Measurements from ENCODE around the gene VPS4A.

Gene VPS4A

DNA sequence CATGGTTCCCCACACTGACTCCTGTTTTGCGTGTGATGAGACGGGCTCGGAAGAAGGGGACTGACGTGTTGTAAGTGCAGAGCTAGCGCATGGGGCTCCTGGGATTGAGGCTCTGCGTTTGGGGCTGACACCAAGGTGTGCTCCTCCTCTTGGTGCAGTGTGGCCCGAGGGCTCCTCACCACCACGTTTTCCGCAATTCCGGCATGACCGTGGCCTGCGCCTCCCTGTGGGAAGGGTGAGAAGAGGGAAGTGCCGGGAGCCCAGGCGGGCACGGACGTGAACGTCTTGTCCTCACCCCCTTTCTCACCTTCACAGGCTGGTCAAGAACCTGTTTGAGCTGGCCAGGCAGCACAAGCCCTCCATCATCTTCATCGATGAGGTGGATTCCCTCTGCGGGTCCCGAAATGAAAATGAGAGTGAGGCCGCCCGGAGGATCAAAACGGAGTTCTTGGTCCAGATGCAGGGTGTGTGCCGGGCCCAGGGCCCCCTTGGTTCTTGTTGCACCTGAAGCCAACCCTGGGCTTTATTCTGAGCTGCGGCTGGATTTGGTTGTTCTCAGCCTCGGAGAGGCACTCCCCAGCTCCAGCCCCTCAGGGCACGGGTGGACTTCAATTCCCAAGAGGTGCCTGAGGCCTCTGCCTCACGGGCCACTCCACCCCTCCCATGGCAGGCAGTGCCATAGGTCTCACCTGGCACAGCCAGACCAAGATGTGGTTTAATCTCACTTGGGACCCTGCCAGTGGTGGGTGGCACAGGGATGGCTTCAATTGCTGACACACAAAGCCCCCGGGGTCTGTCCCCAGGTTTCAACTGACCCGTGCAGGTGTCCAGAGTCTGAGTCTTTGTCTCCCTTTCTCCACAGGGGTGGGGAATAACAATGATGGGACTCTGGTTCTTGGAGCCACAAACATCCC, 8.9 kb downstream of the VPS4A start:
- no peaks in the 10 kb centered on the region for H3K27me3 ChIP-seq (replicated peaks; ENCODE audit: control insufficient read depth, insufficient read depth, low read length)
- H3K9me3 ChIP-seq (ENCODE audit: control insufficient read depth, low read length): no peaks in the 10 kb centered on the region
- peaks cover 15% of the 10 kb centered on the region for H3K4me1 ChIP-seq (ENCODE audit: control insufficient read depth, insufficient read depth, low read length)
- peaks cover 90% of the 10 kb centered on the region for H3K36me3 ChIP-seq (ENCODE audit: control insufficient read depth, insufficient read depth, low read length, severe bottlenecking)
- H3K4me3 ChIP-seq (ENCODE audit: low read length): no peak overlapping the region
- no peak for DNase-seq (ENCODE audit: low read depth)
- H3K9ac ChIP-seq (ENCODE audit: low read length): no peak overlapping the region

DNA sequence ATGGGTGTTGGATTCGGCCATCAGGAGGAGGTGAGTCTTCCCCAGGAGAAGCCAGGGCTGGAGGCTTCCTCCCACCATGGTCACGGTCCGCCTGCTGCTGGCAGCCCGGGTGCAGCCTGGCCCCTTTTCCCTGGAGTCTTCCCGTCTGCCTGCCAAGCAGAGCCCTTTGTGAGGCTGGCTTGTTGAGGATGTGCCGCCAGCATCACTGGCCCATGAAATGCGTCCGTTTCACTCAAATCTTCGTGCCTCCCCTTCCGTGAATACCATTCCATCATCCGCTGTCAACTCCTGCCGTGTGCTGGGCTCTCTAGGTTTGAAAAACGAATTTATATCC, 9.6 kb downstream of the VPS4A start:
- H3K27me3 ChIP-seq (replicated peaks; ENCODE audit: control insufficient read depth, insufficient read depth, low read length): no peaks in the 10 kb centered on the region
- no peak overlapping the region for H3K4me3 ChIP-seq (ENCODE audit: low read length)
- H3K4me1 ChIP-seq (ENCODE audit: control insufficient read depth, insufficient read depth, low read length): peaks cover 13% of the 10 kb centered on the region
- H3K9me3 ChIP-seq (ENCODE audit: control insufficient read depth, low read length): no peaks in the 10 kb centered on the region
- peaks cover 86% of the 10 kb centered on the region for H3K36me3 ChIP-seq (ENCODE audit: control insufficient read depth, insufficient read depth, low read length, severe bottlenecking)
- no peak for DNase-seq (ENCODE audit: low read depth)
- no peak overlapping the region for H3K9ac ChIP-seq (ENCODE audit: low read length)

DNA sequence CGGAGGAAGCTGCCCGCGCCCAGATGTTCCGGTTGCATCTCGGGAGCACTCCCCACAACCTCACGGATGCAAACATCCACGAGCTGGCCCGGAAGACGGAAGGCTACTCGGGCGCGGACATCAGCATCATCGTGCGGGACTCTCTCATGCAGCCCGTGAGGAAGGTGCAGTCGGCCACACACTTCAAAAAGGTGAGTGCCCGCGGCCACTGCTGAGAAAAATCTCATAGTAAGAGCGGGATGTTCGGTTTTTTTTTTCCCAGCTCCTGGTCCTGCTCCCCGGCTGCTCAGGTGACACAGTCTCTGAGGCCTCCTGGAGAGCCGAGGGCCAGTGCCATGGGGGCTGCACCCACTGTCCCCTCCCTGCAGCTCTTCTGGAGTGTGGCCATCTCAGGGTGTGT, 9.9 kb downstream of the VPS4A start:
- Histone ChIP-seq H3K36me3 (ENCODE audit: control insufficient read depth, insufficient read depth, low read length, severe bottlenecking) (peaks cover 84% of the 10 kb centered on the region), H3K9ac (ENCODE audit: low read length) (no peak overlapping the region), H3K9me3 (ENCODE audit: control insufficient read depth, low read length) (no peaks in the 10 kb centered on the region), H3K4me3 (ENCODE audit: low read length) (no peak overlapping the region), H3K27me3 (replicated peaks; ENCODE audit: control insufficient read depth, insufficient read depth, low read length) (no peaks in the 10 kb centered on the region), H3K4me1 (ENCODE audit: control insufficient read depth, insufficient read depth, low read length) (peaks cover 16% of the 10 kb centered on the region)
- DNase-seq (ENCODE audit: low read depth): no peak

DNA sequence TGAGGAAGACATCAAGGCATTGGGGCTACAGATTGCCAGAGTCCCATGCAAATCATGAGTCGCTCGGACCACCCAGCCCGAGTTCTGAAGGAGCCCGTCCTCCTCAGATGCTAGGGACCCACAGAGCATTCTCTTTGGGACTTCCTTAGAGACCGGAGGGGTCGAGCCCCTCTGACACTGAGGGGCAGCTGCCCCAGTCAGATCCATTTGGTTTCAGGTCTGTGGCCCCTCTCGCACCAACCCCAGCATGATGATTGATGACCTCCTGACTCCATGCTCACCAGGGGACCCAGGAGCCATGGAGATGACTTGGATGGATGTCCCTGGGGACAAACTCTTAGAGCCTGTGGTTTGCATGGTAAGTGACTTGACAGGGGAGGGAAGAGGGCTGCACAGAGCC, 11.2 kb downstream of the VPS4A start:
- H3K9me3 ChIP-seq (ENCODE audit: control insufficient read depth, low read length): no peaks in the 10 kb centered on the region
- no peak overlapping the region for H3K9ac ChIP-seq (ENCODE audit: low read length)
- no peak overlapping the region for H3K4me3 ChIP-seq (ENCODE audit: low read length)
- H3K4me1 ChIP-seq (ENCODE audit: control insufficient read depth, insufficient read depth, low read length): peaks cover 27% of the 10 kb centered on the region
- no peak for DNase-seq (ENCODE audit: low read depth)
- H3K36me3 ChIP-seq (ENCODE audit: control insufficient read depth, insufficient read depth, low read length, severe bottlenecking): peaks cover 83% of the 10 kb centered on the region
- H3K27me3 ChIP-seq (replicated peaks; ENCODE audit: control insufficient read depth, insufficient read depth, low read length): no peaks in the 10 kb centered on the region

DNA sequence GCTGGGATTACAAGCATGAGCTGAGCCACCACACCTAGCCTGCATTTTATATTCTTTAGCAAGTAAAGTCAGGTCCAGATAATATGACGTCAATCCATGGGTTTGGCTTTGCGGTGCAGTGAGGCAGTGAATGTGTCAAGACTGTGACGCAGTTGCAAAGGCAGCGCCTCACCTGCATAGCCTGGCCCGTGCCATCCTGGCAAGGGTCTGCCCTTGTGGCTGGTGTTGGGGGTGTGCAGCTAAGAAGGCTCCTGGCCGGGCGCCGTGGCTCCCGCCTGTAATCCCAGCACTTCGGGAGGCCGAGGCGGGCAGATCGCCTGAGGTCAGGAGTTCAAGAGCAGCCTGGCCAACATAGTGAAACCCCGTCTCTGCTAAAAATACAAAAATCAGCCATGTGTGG, 12.3 kb downstream of the VPS4A start:
- Histone ChIP-seq H3K4me1 (ENCODE audit: control insufficient read depth, insufficient read depth, low read length) (peaks cover 32% of the 10 kb centered on the region), H3K4me3 (ENCODE audit: low read length) (no peak overlapping the region), H3K36me3 (ENCODE audit: control insufficient read depth, insufficient read depth, low read length, severe bottlenecking) (peaks cover 83% of the 10 kb centered on the region), H3K9me3 (ENCODE audit: control insufficient read depth, low read length) (no peaks in the 10 kb centered on the region), H3K9ac (ENCODE audit: low read length) (no peak overlapping the region), H3K27me3 (replicated peaks; ENCODE audit: control insufficient read depth, insufficient read depth, low read length) (no peaks in the 10 kb centered on the region)
- no peak for DNase-seq (ENCODE audit: low read depth)

DNA sequence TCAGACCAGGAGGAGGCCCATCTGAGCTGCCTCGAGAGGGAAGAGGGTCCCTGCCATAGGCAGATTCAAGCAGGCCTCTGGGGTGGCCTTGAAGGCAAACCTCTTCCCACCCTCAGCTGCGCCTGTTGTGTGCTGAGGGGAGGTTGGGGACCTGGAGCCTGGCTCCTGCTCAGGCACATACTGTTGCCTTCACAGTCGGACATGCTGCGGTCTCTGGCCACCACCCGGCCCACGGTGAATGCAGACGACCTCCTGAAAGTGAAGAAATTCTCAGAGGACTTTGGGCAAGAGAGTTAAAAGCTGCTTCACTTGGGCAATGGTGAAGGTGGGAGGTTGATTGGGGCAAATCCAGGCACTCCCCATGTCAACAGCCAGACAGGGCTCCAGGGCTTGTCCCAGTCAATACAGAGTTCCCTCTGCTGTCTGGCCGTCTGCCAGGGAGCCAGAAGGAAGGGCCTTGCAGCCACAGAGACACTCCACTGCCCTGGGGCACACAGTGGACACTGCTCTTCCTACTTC, 12.9 kb downstream of the VPS4A start:
- DNase-seq (ENCODE audit: low read depth): no peak
- peaks cover 38% of the 10 kb centered on the region for H3K4me1 ChIP-seq (ENCODE audit: control insufficient read depth, insufficient read depth, low read length)
- no peak overlapping the region for H3K4me3 ChIP-seq (ENCODE audit: low read length)
- peaks cover 79% of the 10 kb centered on the region for H3K36me3 ChIP-seq (ENCODE audit: control insufficient read depth, insufficient read depth, low read length, severe bottlenecking)
- no peaks in the 10 kb centered on the region for H3K9me3 ChIP-seq (ENCODE audit: control insufficient read depth, low read length)
- H3K9ac ChIP-seq (ENCODE audit: low read length): no peak overlapping the region
- H3K27me3 ChIP-seq (replicated peaks; ENCODE audit: control insufficient read depth, insufficient read depth, low read length): no peaks in the 10 kb centered on the region

DNA sequence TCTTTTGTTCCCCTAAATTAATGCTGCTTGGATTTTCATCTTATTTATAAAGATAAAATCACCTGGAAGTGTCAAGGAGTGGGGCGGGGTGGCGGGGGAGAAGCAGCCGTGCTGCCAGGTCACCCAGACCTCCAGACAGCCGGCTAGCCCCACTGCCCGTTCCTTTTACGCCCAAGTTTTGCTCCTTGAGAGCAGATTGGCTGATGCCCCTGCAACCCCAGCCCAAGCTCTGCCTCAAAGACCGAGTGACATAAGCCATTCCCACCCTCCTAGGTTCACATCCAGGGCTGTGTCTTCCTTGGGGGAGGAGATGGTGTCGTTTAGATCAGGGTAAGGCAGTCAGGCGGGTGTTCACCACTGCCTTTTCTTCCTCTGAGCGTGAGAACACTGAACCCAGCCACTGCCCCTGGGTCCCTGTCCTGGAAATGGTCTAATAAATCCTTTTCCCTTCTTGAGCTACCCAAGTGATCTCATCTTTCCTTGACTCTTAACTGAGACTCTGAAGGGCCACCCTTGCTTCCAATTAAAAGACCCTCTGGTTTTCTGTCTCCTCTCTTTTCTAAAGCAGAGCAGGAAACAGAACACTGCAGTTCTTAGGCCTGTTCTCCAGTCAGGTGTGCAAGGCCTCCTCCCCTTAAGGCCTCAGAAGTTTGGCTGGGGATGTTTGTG, 13.6 kb downstream of the VPS4A start:
- H3K4me3 ChIP-seq (ENCODE audit: low read length): no peak overlapping the region
- peak overlapping the region; percentile 23 for H3K9ac ChIP-seq (ENCODE audit: low read length)
- no peaks in the 10 kb centered on the region for H3K9me3 ChIP-seq (ENCODE audit: control insufficient read depth, low read length)
- no peaks in the 10 kb centered on the region for H3K27me3 ChIP-seq (replicated peaks; ENCODE audit: control insufficient read depth, insufficient read depth, low read length)
- H3K4me1 ChIP-seq (ENCODE audit: control insufficient read depth, insufficient read depth, low read length): peaks cover 44% of the 10 kb centered on the region
- H3K36me3 ChIP-seq (ENCODE audit: control insufficient read depth, insufficient read depth, low read length, severe bottlenecking): peaks cover 72% of the 10 kb centered on the region
- DNase-seq (ENCODE audit: low read depth): no peak

DNA sequence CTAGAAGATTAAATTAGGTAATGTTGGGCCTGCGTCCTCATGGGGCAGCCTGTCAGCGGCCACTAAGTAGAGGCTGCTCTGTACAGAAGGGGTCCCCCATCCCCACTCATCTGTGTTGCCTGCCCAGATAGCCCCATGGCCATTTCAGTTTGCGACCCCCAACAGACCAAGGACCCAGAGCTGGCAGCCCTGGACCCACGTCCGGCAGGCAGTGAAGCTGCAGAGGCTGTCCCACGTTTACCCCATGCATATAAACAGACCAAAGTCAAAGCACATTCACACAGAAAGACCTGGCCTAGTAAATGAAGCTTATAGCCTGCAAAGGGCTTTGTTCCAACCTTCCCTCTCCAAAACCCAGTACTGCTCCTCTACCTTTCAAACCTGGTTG, 14.6 kb downstream of the VPS4A start:
- no peak for DNase-seq (ENCODE audit: low read depth)
- Histone ChIP-seq H3K27me3 (replicated peaks; ENCODE audit: control insufficient read depth, insufficient read depth, low read length) (no peaks in the 10 kb centered on the region), H3K9me3 (ENCODE audit: control insufficient read depth, low read length) (no peaks in the 10 kb centered on the region), H3K36me3 (ENCODE audit: control insufficient read depth, insufficient read depth, low read length, severe bottlenecking) (peaks cover 62% of the 10 kb centered on the region), H3K4me1 (ENCODE audit: control insufficient read depth, insufficient read depth, low read length) (peaks cover 44% of the 10 kb centered on the region), H3K9ac (ENCODE audit: low read length) (no peak overlapping the region), H3K4me3 (ENCODE audit: low read length) (no peak overlapping the region)

DNA sequence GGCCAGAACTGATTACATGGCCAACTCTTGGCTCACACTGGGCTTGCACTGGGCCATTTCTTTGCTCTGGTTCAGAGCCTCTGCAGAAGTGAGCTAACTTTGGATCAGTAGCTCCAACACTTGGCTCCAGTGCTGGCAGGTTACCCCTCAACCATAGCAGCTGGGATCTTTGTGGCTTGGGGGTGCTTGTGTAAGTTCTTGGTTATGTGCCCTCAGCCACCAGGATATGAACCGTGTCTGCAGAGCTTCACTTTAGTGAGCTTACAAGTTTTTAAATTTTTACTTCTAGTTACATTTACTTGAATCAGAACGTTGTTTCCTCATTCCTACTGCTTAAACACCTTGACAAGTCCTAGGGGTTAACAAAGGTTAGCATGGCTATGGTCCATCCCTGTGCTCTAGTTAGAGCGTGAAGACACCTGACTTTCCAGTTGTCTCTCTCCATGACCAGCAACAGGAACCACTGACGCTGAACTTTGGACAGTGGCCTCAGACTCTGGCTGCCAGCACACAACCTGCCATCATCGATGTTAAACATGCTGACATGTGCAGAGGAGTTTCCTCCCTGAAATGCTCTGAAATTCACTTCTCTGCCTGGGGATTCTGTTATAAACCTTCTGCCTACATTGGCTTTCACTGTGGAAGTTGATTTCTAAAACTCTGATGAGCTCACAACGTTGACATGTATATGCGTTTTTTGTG, 15.2 kb downstream of the VPS4A start:
- no peak overlapping the region for H3K9ac ChIP-seq (ENCODE audit: low read length)
- no peak overlapping the region for H3K4me3 ChIP-seq (ENCODE audit: low read length)
- no peaks in the 10 kb centered on the region for H3K27me3 ChIP-seq (replicated peaks; ENCODE audit: control insufficient read depth, insufficient read depth, low read length)
- no peaks in the 10 kb centered on the region for H3K9me3 ChIP-seq (ENCODE audit: control insufficient read depth, low read length)
- peaks cover 44% of the 10 kb centered on the region for H3K4me1 ChIP-seq (ENCODE audit: control insufficient read depth, insufficient read depth, low read length)
- no peak for DNase-seq (ENCODE audit: low read depth)
- H3K36me3 ChIP-seq (ENCODE audit: control insufficient read depth, insufficient read depth, low read length, severe bottlenecking): peaks cover 56% of the 10 kb centered on the region

DNA sequence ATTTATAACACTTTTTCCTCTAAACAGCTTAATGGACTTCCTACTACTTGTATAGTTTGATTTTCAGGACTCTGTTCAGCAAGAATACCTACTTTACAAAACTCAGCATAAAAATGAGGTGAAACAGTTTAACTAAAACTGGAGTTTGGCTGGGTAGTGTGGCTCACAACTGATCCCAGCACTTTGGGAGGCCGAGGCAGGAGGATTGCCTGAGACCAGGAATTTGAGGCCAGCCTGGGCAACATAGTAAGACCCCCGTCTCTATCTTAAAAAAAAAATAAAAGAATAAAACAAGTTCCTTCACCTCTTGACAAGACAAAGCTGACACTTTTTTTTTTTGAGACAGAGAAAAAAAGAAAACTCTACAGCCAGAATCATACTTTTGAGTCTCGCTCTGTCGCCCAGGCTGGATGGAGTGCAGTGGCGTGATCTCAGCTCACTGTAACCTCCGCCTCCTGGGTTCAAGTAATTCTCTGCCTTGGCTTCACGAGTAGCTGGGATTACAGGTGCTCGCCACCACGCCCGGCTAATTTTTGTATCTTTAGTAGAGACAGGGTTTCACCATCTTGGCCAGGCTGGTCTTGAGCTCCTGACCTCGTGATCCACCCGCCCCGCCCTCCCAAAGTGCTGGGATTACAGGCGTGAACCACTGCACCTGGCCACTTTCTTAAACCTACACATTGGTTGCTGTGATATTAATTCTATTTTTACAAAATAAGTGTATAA, 16.6 kb downstream of the VPS4A start:
- H3K9me3 ChIP-seq (ENCODE audit: control insufficient read depth, low read length): no peaks in the 10 kb centered on the region
- peaks cover 44% of the 10 kb centered on the region for H3K4me1 ChIP-seq (ENCODE audit: control insufficient read depth, insufficient read depth, low read length)
- no peak overlapping the region for H3K4me3 ChIP-seq (ENCODE audit: low read length)
- no peak for DNase-seq (ENCODE audit: low read depth)
- no peaks in the 10 kb centered on the region for H3K27me3 ChIP-seq (replicated peaks; ENCODE audit: control insufficient read depth, insufficient read depth, low read length)
- peaks cover 54% of the 10 kb centered on the region for H3K36me3 ChIP-seq (ENCODE audit: control insufficient read depth, insufficient read depth, low read length, severe bottlenecking)
- no peak overlapping the region for H3K9ac ChIP-seq (ENCODE audit: low read length)
